Vagina (tissue), 2 donors: ENCODE measurements around the gene ZFHX3.

ENCODE experiments used
- POLR2A ChIP-seq, 2 donors: fragments of 450-650 bp; IDR thresholded peaks; one replicate each; pipeline ENCODE4 v1.6.1; 2017; ENCODE audit warnings: antibody characterized with exemption in 2 of 2, mild to moderate bottlenecking in 2 of 2, moderate library complexity in 2 of 2
- TF ChIP-seq, protein P1 (sequence below), 3 experiments: fragments of 450-650 bp in 2 of 3; fragments of 200-600 bp in 1 of 3; sonication (generic) in 1 of 3; IDR thresholded peaks; one replicate each; pipeline ENCODE4 v1.5.1; 2017 to 2019; ENCODE audit warnings: antibody characterized with exemption in 3 of 3, mild to moderate bottlenecking in 2 of 3, moderate library complexity in 2 of 3

- no peak for TF ChIP-seq POLR2A (IDR thresholded peaks at IDR 0.05)
- TF ChIP-seq, protein P1, sequence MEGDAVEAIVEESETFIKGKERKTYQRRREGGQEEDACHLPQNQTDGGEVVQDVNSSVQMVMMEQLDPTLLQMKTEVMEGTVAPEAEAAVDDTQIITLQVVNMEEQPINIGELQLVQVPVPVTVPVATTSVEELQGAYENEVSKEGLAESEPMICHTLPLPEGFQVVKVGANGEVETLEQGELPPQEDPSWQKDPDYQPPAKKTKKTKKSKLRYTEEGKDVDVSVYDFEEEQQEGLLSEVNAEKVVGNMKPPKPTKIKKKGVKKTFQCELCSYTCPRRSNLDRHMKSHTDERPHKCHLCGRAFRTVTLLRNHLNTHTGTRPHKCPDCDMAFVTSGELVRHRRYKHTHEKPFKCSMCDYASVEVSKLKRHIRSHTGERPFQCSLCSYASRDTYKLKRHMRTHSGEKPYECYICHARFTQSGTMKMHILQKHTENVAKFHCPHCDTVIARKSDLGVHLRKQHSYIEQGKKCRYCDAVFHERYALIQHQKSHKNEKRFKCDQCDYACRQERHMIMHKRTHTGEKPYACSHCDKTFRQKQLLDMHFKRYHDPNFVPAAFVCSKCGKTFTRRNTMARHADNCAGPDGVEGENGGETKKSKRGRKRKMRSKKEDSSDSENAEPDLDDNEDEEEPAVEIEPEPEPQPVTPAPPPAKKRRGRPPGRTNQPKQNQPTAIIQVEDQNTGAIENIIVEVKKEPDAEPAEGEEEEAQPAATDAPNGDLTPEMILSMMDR (IDR thresholded peaks at IDR 0.05): no peak
Measured at GRCh38 chr16:72977127-72977526, 70.8 kb downstream of the ZFHX3 start.
